Measurements from ENCODE around the gene INSYN2B.

The INSYN2B gene

GRCh38 chr5:169893571-169893970, 86.7 kb downstream of the INSYN2B start:
- no peak overlapping the region for H3K27ac ChIP-seq
- no peak for TF ChIP-seq CTCF (IDR thresholded peaks at IDR 0.05)
- H3K4me2 ChIP-seq (ENCODE audit: low read length) = no peak overlapping the region
- H3K79me2 ChIP-seq = no peaks in the 10 kb centered on the region
- no peak overlapping the region for H2AFZ ChIP-seq
- H3K27me3 ChIP-seq (ENCODE audit: control insufficient read depth, insufficient read depth, low read length) = no peaks in the 10 kb centered on the region
- H3K4me1 ChIP-seq = no peaks in the 10 kb centered on the region
- H3K9me3 ChIP-seq (ENCODE audit: control insufficient read depth, low read length) = no peaks in the 10 kb centered on the region
- no peaks in the 10 kb centered on the region for H3K36me3 ChIP-seq (ENCODE audit: control insufficient read depth, insufficient read depth, low read length)
- no peak overlapping the region for H3K9ac ChIP-seq
- H3K4me3 ChIP-seq (ENCODE audit: low read depth, low read length) = no peak overlapping the region

- Histone ChIP-seq H3K27me3 (ENCODE audit: control insufficient read depth, insufficient read depth, low read length) (no peaks in the 10 kb centered on the region), H3K9me3 (ENCODE audit: control insufficient read depth, low read length) (no peaks in the 10 kb centered on the region), H3K4me2 (ENCODE audit: low read length) (no peak overlapping the region), H3K4me3 (ENCODE audit: low read depth, low read length) (no peak overlapping the region), H2AFZ (no peak overlapping the region), H3K9ac (no peak overlapping the region), H3K4me1 (no peaks in the 10 kb centered on the region), H3K27ac (no peak overlapping the region), H3K36me3 (ENCODE audit: control insufficient read depth, insufficient read depth, low read length) (no peaks in the 10 kb centered on the region), H3K79me2 (no peaks in the 10 kb centered on the region)
- no peak for TF ChIP-seq CTCF (IDR thresholded peaks at IDR 0.05)
Observed at GRCh38 chr5:169893010-169893409, 87.3 kb downstream of the INSYN2B start.

GRCh38 chr5:169889572-169889971, 90.7 kb downstream of the INSYN2B start:
- H3K9me3 ChIP-seq (ENCODE audit: control insufficient read depth, low read length) = no peaks in the 10 kb centered on the region
- H3K4me1 ChIP-seq = no peaks in the 10 kb centered on the region
- H3K9ac ChIP-seq = no peak overlapping the region
- no peak for TF ChIP-seq CTCF (IDR thresholded peaks at IDR 0.05)
- H3K4me2 ChIP-seq (ENCODE audit: low read length) = no peak overlapping the region
- H3K79me2 ChIP-seq = no peaks in the 10 kb centered on the region
- H3K4me3 ChIP-seq (ENCODE audit: low read depth, low read length) = no peak overlapping the region
- no peaks in the 10 kb centered on the region for H3K27me3 ChIP-seq (ENCODE audit: control insufficient read depth, insufficient read depth, low read length)
- H3K36me3 ChIP-seq (ENCODE audit: control insufficient read depth, insufficient read depth, low read length) = no peaks in the 10 kb centered on the region
- H2AFZ ChIP-seq = no peak overlapping the region
- H3K27ac ChIP-seq = no peak overlapping the region

GRCh38 chr5:169886677-169887076, 93.6 kb downstream of the INSYN2B start:
- Histone ChIP-seq H3K79me2 (no peaks in the 10 kb centered on the region), H3K27ac (no peak overlapping the region), H3K4me3 (ENCODE audit: low read depth, low read length) (no peak overlapping the region), H2AFZ (no peak overlapping the region), H3K27me3 (ENCODE audit: control insufficient read depth, insufficient read depth, low read length) (no peaks in the 10 kb centered on the region), H3K36me3 (ENCODE audit: control insufficient read depth, insufficient read depth, low read length) (no peaks in the 10 kb centered on the region), H3K4me1 (peaks cover 6% of the 10 kb centered on the region), H3K4me2 (ENCODE audit: low read length) (no peak overlapping the region), H3K9ac (no peak overlapping the region), H3K9me3 (ENCODE audit: control insufficient read depth, low read length) (no peaks in the 10 kb centered on the region)
- no peak for TF ChIP-seq CTCF (IDR thresholded peaks at IDR 0.05)

- peaks cover 6% of the 10 kb centered on the region for H3K4me1 ChIP-seq
Observed at GRCh38 chr5:169886033-169886432, 94.3 kb downstream of the INSYN2B start.

More at GRCh38 chr5:169886033-169886432, 94.3 kb downstream of the INSYN2B start:
- Histone ChIP-seq H3K9ac (no peak overlapping the region), H3K36me3 (ENCODE audit: control insufficient read depth, insufficient read depth, low read length) (no peaks in the 10 kb centered on the region), H3K79me2 (no peaks in the 10 kb centered on the region), H3K4me3 (ENCODE audit: low read depth, low read length) (no peak overlapping the region), H3K27ac (no peak overlapping the region), H3K4me2 (ENCODE audit: low read length) (no peak overlapping the region), H3K9me3 (ENCODE audit: control insufficient read depth, low read length) (no peaks in the 10 kb centered on the region), H3K27me3 (ENCODE audit: control insufficient read depth, insufficient read depth, low read length) (no peaks in the 10 kb centered on the region), H2AFZ (no peak overlapping the region)
- TF ChIP-seq CTCF (IDR thresholded peaks at IDR 0.05) = no peak
